Mesangial cell (primary cell): ENCODE data around the gene RNF152. TPM values are rescaled to one million over a fixed set of nuclear protein-coding genes. Genes with fewer than 3 reads are reported as not detected.

Experiments
- total RNA-seq: library from RNA; depleted of rRNA; stranded (reverse); fragments of >200 nt; gene quantifications from 2 replicates; pipeline ENCODE4 v1.2.3, GENCODE V29; 2015

Gene RNF152, protein sequence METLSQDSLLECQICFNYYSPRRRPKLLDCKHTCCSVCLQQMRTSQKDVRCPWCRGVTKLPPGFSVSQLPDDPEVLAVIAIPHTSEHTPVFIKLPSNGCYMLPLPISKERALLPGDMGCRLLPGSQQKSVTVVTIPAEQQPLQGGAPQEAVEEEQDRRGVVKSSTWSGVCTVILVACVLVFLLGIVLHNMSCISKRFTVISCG
- total RNA-seq, result 0.98 and 7.5 TPM in 2 replicates

GRCh38 chr18:61892683-61893308 is at the start of gene RNF152:
Gene RNF152 (minus strand): TSS chr18:61893007. CDS start chr18:61816463, 76,544 bp downstream.

